Stimulated activated CD8-positive, alpha-beta memory T cell treated with anti-CD3 and anti-CD28 coated beads, Interleukin-4, amount 100 ng/mL, for 4 hours (primary cell): Measurements from ENCODE around the gene PGC.

ENCODE experiments used
- DNase-seq, 2 donors: peaks; one replicate each; pipeline ENCODE4 v3.0.0-alpha.2; 2020; ENCODE audit warnings: low read depth in 2 of 2, low spot score in 1 of 2

Gene PGC

DNA sequence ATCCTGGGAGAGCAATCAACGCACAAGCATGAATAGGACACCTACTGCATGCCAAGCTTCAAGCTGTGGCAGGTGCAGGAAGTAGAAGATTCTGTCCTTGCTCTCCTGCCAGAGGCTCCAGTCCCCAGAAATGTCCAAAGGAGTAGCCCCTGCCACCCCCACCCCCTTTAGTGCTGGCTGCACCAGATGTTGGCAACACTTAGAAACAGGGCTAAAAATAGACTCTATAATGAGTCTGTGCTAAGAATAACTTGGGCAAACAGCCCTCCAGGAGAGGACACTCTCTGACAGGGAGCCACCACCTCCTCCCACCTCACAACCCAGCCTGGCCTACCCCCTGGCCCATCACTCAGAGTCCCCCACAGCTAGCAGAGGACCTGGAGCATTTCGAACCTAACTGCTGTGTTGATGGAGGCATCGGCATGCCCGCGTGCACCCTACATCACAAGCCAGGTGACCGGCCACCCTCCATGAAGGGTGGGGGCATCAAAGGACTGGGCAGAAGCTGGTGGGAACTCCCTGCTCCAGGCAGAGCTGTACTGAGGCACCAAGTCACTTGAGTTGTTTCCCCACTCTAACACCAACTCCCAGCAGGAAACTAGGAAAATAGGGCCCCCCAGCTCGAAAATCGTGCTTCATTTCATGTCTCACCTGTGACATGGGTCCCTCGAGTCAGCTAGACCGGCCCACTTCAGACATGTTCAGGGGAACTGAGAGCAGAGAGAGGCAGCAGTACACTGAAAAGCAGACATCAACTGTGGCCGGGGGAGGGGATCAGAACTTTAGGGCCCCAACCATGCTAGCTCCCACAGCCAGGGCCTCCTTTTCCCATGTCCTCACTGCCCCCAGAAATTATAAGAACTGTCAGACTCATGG is 30.4 kb downstream of the PGC start:
- no peak for DNase-seq

DNA sequence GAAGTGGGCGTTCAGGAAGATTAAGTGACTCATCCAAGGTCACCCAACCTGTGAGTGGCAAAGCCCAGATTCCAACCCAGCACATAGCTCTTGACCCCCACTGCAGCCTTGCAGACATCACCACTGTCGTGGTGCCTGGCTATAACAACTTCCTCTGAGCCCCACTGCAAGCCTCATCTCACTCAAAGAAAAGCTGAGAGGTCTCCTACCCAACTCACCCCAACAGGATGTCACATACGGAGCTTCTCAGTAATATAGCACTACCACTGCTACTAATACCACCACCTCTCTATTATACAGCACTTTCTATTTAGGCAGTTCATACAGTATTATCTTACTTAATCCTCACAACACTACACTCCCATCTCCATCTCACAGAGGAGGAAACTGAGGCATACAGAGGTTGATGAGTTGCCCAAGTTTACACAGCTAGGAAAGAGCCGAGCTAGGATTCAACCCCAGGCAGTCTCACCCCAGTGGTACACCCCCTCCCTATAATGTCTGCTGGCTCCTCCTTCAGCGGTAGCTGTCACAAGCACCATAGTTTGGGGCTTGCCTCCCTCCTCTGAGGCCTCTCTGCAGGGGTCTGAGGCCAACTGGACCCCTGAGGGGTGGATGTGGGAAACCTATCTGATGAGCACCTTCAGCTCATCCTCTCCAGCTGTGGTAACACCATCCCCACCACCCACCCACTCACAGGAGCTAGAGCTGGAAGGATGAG is 31.2 kb downstream of the PGC start:
- no peak for DNase-seq

DNA sequence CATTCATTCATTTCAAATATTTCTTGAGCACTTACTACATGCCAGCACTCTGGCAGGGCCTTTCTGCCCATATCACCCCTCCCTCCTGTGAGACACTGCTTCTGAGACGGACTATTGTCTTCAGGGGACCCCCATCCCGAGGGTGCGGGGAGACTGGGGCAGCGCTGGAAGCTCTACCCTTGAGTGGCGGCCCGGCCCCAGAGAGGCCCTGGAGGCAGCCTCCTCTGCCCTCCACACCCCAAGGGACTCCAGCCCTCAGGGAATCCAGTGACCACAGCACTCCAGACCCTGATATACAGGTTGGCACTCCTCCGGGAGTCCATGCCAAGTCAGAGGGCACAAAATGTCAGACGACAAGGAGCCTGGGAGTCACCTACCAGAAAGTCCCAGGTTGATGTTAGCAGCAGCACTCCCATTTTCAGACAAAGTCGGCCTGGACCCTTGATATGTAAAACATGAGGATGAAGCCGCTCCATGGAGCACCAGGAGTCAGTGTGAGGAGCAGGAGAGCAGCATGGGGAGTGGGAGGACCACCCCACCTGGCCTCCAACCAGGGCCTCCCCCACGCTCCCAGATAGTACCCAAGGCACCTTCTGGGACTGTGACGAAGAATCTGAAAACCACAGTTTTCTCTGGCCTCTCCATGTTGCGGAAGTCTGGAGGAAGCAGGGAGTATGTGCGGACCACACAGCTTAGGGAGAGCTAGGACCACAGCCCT is 32.5 kb downstream of the PGC start:
- DNase-seq, result no peak

DNA sequence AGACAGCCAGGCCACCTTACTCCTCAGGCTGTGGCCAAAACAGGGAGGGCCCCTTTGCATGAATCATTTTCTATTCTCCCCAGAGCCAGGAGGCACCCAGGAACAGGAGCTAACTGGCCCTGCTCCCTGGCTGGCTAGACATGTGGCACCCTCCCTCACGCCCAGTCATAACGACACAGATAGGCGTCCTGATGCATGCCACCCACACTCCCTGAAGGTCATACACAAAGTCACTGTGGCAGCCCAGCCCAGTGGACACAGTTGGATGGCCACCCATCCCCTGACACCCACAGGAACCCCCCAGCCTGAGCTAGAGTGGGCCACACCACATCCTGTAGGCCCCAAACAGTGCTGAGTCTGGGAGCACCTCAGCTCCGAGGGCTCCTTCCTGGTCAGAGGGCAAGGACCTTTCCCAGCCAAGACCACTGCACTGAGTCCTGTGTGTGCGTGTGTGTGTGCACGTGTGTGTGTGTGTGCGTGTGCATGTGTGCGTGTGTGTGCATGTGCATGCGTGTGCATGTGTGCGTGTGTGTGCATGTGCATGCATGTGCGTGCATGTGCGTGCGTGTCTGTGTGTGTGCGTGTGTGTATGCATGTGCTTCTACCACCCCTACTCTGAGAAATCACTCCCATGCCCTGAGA is 33.4 kb downstream of the PGC start:
- DNase-seq, result no peak

DNA sequence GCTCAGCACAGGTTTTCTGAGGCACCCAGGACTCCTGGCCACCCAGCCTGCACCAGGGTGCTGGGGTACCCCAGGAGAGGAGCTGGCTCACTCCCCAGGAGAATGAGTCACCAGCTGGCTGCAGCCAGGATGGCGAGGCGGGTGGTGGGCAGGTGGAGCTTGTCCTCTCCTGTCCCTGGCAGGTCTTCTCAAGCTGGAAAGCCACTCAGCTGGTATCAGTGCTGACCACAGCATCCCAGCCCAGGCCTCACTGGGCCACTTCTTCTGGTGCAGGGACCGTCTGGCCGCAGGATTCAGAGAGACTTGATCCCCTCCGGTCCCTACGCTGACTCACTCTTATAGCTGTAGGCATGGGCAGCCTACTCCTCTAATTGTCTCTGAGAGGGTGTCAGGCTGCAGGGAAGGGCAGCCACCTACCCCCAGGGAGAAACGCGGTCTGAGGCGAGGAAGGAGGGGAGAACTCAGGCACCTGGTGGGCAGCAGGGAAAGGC is 34.0 kb downstream of the PGC start:
- DNase-seq, result no peak

DNA sequence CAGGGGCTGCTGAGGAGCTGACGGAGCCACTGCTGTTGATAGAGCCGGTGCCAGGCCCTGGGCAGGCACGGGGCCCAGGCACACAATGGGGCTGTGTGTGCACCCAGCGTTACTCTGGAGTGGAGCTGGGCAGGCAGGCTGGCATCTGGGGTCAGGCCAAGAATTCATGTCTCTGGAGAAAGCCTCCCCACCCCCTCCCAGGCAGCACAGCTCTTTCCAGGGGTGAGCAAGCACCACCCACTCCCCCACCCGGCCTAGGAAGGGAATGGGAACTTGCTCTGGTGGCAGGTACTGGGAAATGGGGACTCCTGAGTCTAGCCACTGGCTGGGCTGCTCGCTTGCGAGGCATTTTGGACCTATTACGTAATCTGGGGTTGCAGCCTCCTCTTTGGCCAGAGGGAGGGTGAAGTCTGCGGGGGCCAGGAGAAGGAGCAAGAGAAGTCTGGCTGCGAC is 34.5 kb downstream of the PGC start:
- DNase-seq, result no peak

DNA sequence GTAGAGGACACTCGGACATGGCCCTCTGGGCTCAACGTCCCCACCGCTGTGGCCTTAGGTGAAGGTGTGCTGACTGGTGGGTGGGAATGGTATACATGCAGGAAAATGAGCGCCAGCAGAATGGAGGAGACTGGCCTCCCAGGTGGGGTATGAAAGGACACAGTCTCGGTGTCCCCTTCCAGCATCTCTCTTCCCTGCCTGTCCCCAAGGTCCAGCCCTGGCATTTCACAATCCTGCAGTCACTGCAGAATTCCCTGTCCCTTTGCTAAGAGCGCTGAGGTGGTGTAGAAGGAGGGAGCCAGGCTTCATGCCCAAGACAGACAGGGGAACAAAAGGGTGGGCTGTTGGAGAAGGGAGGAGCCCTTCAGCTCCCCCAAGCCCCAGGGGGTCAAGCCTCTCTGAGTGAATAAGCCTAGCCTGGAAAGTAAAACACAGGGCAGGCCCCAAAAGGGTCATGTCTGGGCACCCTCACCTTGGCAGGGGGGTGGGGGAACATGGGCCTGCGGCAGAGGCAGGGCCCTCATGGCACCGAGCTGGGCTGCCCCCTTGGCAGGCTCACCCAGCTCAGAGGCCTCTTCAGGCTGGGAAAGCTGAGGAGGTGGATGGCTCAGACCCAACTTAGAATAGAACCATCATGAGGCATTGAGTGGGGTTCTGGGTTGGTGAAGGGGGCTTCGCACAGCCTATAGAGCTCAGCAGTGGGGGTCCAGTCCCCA is 35.7 kb downstream of the PGC start:
- no peak for DNase-seq

DNA sequence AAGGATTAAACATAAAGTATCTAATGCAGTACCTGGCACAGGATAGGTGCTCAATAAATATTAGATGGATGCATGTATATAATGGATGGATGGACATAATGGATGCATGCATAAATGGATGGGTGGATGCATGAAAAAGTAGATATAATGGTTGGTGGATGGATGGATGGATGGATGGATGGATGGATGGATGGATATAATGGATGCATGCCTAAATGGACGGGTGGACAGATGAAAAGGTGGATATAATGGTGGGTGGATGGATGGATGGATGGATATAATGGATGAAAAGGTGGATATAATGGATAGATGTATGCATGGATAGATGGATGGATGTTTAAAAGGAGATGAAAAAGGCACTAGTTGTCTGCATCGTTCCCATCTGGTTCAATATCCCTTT is 37.8 kb downstream of the PGC start:
- no peak for DNase-seq

DNA sequence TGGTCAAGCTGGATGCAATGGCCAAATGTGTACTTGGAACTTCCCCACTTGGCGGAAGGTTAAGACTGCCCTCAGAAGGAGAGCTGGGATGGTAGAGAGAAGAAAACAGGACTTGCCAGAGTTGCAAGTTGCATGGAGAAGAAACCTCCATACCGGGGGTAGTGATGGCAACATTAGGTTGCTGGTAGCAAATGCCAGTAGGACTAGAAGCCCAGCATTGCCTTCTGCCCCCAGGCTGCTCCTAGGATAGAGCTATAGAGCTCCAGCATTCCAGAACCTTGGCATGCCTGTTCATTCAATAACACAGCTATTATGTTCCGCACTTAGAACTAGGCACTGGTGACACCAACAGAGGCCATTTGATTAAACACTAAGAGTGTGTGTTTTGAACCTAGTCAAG is 38.3 kb downstream of the PGC start:
- no peak for DNase-seq

DNA sequence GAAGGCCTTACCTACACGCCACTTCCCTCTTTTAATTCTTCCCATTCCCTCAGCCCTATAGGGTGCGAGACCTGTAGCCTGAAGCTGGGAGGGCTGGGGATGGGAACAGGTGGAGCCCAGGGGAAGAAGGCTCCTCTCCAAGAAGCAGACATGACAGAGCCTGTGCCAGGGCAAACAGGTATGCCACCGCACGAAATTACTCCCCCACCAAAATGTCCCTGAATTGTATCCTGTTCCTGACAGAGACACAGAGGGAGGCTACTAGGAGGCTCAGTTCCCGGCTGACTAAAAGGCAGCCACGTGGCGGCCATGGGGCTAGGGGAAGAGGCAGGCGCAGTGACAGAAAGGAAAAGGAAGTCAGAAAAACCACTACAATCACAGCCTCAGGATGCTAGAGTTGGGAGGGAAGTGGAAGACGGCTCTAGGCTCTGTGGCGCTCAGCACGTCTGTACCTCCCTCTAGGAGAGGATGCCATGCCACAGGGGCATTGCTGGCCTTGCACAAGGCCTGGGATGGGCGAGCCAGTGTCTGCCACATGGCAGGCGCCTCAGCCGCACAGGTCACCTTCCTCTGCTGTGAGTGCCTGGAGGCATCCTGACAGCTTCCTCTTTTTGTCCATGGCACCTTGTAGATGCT is 39.5 kb downstream of the PGC start:
- DNase-seq, result no peak

DNA sequence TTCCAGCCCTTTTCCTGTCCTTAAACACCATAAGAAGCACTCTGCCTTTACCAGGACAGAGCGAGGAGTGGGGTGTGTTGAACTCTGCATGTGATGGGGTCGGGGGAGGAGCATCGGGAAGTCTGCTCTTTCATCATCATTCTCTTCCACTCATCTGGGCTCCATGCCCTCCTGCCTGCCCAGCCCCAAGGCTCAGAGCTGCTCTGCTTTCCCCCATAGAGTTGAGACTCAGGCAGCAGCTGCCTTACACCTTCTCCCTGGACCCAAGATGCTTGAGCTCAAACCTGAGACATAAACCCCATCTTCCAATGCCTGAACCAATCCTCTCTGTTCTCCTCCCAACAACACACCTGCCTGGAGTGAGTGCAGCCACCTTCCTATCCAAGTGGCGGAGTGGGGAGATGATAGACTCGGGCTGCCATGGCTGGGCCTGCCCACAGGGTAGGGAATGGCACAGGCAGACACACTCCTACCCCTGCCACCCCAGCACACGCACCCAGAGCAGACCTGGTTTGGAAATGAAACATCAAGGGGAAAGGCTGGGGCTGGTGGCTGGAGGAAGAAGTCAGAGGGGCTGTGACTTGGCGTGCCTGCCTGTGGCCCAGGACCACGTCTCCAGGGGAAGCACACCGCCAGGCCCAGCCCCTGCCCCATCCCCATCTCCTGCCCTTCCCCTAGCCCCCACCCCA is 40.2 kb downstream of the PGC start:
- DNase-seq, result no peak

DNA sequence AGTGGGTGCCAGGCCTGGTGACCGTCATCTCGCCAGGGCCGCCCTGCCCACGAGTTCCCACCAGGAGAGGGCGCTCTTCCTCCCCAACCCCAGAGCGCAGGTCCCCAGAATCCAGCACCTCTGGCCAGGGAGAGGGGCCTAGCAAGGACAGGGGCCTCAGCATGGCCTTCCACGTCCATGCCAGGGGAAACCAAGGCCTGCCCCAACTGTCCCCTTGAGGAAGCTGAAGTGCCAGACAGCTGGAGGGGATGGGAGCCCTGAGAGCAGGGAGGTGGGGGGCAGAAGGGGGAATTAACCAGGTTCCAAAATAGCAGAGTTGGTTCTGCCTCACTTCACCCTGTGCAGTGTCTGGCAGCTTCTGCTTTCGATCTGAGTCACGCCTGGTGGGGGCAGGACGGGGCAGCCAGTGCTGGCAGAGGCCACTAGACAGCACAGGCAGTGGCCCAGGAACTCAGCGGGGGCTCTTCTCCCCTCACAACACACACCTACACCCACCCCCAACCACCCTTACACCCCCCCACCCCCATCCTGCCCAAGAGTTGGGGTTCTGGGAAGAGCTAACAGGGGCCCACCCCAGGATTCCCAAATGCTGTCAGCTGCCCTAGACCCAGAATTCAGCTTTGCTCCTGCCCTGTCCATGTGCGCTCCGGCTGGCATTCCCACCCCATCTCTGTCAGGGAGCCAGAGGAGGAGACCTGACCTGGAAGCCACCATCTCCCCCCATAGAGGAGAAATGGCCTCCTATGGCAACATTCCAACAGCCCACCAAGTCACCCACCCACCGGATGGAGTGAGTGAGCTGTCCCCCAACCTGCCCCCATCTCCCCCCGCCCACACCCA is 41.0 kb downstream of the PGC start:
- DNase-seq, result peak; percentile 38 to 66

DNA sequence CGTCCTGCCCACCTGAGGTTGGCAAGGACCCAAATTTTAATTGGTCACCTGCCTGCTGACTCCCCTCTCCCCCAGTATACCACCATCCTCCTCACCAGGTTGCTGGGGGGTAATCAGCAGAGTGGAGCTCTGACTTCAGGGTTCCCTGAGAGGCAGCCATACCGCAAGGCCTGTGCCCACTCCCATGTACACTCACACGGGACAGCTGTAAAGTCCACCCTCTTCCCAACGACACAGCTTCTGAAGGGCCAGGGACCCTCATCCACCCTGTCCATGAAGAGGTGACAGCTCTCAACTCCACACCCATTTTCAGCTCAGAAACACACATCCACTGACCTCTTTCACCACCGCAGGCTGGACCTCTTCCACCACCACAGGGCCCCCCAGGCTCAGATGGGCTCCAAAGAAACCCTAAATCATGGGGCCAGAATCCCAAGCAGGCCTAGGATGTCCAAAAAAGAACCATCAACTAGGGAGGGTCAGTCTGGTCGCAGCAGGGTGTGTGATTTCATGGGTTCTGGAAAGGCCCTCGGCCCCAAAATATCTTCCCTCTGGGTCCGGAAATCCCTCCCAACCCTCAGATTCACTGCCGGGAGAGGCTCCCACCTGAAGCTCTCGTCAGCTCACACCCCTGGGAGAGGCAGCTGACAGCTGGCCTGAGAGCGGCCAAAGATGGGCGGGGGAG is 41.7 kb downstream of the PGC start:
- DNase-seq, result no peak

DNA sequence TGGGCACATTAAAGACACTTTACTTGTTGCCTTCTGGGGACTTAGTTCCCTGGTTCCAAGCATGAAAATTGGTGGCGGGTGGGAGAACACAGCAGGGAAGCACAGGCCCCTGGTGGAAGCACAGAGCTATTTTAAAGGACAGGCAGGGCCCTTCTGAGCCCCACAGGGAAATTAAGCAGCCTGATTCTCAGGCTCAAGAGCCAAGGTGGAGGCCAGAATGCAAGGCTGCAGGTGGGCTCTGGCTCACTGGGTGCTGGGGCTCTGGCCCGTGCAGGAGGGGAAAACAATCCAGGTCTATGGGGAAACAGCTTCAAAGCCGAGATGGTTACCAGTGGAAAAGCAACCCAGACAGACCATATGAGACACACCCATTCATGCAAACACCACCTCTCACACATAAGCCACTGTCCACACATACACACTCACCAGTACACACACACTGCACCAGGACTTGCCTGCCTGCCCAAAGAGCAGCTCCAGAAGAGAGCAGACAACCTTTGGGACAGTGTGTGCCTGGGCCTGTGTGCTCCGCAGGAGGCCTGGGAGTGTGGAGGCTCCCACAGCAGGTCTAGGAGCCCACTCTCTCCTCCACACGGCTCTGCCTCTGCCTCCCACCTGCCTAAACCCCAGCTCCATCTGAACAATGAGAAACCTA is 42.4 kb downstream of the PGC start:
- no peak for DNase-seq

DNA sequence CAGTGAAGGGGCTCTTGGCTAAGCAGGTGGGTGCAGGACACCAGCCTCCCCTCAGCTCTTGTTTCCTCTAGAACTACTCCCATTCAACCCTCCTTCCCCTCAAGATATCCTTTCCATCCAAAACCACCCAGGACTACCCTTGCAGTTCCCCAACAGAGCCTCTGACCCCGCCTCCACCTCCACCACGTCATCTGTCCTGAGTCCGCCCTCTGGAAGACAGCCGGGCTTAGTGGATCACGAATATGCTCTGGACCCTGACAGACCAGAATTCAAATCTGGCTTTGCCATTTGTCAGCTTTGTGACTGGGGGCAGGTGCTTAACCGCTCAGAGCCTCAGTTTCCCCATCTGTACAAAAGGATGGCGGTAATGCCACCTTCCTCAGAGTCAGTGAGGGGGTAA is 43.2 kb downstream of the PGC start:
- no peak for DNase-seq

DNA sequence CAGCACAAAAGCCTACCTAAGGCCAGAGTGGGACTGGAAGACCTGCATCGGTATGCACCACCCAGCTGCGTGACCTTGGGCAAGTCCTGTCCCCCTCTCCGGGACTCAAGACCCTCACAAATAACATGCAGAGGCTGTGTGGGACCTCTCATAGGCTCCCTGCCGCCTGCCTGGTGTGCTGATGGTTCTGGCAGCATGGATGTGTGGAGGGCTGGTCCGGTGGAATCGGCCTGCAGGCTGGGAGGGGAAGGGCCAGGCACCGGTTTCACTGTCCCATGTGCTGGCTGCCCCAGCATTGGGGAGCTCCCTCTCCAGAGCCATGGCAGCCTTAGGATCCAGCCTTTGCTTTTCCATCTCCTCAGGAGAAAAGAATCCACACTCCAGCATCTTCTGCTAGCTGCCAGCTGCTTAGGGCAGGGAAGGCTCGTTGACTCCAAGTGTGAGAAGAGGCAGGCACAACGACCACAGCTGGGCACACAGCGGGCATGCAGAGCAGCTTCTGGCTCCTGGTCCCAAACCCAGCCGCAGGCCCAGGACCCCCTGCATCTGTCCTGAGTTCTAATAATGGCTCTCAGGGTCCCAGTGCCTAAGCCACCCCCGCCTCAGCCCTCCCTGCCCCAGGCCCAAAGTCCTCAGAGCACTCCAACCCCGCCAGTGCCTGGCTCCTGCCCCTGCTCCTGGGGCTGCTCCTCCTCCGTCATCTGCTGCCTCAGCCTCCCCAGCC is 44.3 kb downstream of the PGC start:
- DNase-seq, result no peak
